CD8-positive, alpha-beta memory T cell (primary cell): ENCODE results near the gene TECR. TPM values are rescaled to one million over a fixed set of nuclear protein-coding genes. Genes with fewer than 3 reads are reported as not detected.

Experiments used
- CTCF ChIA-PET: fragments of 350-600 bp; sonication (Branson Sonifier 250); formaldehyde crosslinking; loops from one replicate; lab custom pipeline; 2021; ENCODE audit warnings: antibody characterized with exemption; lab: Charles Lee
- POLR2A ChIA-PET: fragments of 350-600 bp; sonication (Branson Sonifier 250); formaldehyde crosslinking; loops from one replicate; lab custom pipeline; 2021; ENCODE audit warnings: antibody characterized with exemption; lab: Charles Lee
- DNase-seq, 5 donors: peaks; one replicate each; pipeline versions ENCODE4 v3.0.0 to v3.0.0-alpha.2; 2020 to 2022; ENCODE audit warnings: mixed read lengths in 1 of 5
- H3K27ac ChIP-seq: one replicate; pipeline ENCODE4 v1.7.0; 2013; ENCODE audit warnings: low read depth, mild to moderate bottlenecking, low read length, moderate library complexity
- H3K27me3 ChIP-seq: 2 replicates; pipeline ENCODE4 v1.7.0; 2013; ENCODE audit warnings: low read length, mild to moderate bottlenecking; ENCODE audit not compliant: insufficient read depth, poor library complexity, severe bottlenecking
- H3K36me3 ChIP-seq: 2 replicates; pipeline ENCODE4 v1.7.0; 2013; ENCODE audit warnings: mild to moderate bottlenecking, low read length, moderate library complexity; ENCODE audit not compliant: insufficient read depth
- H3K4me1 ChIP-seq: 2 replicates; pipeline ENCODE4 v1.7.0; 2013; ENCODE audit warnings: mild to moderate bottlenecking, low read length, moderate library complexity; ENCODE audit not compliant: insufficient read depth
- H3K4me3 ChIP-seq: 2 replicates; pipeline ENCODE4 v1.7.0; 2013; ENCODE audit warnings: mild to moderate bottlenecking, low read length
- H3K9me3 ChIP-seq: 2 replicates; pipeline ENCODE4 v1.7.0; 2013; ENCODE audit warnings: mild to moderate bottlenecking, low read length
- H3K27ac Mint-ChIP-seq, 8 donors: one replicate each; pipeline ENCODE4 v1.8.0; 2020 to 2021; ENCODE audit warnings: mixed read lengths in 8 of 8, mild to moderate bottlenecking in 6 of 8, inconsistent platforms in 3 of 8, moderate library complexity in 3 of 8
- H3K27me3 Mint-ChIP-seq, 2 donors: one replicate each; pipeline ENCODE4 v1.8.0; 2020 to 2021; ENCODE audit warnings: mixed read lengths in 2 of 2, mild to moderate bottlenecking in 1 of 2, moderate library complexity in 1 of 2
- H3K36me3 Mint-ChIP-seq, 3 donors: one replicate each; pipeline ENCODE4 v1.8.0; 2020 to 2021; ENCODE audit warnings: mixed read lengths in 3 of 3, inconsistent platforms in 1 of 3, mild to moderate bottlenecking in 1 of 3
- H3K4me1 Mint-ChIP-seq, 3 donors: one replicate each; pipeline ENCODE4 v1.8.0; 2020 to 2021; ENCODE audit warnings: mixed read lengths in 3 of 3, inconsistent platforms in 1 of 3, mild to moderate bottlenecking in 1 of 3
- H3K4me3 Mint-ChIP-seq, 7 donors: one replicate each; pipeline ENCODE4 v1.8.0; 2020 to 2021; ENCODE audit warnings: mixed read lengths in 7 of 7, mild to moderate bottlenecking in 6 of 7, moderate library complexity in 4 of 7, inconsistent platforms in 2 of 7
- H3K9me3 Mint-ChIP-seq, 5 donors: one replicate each; pipeline ENCODE4 v1.8.0; 2020 to 2022; ENCODE audit warnings: mixed read lengths in 5 of 5, mild to moderate bottlenecking in 3 of 5, moderate library complexity in 2 of 5, inconsistent platforms in 1 of 5
- polyA plus RNA-seq: library from polyadenylated mRNA; unstranded; fragments of 300-500 nt; fragmentation: Illumina TruSeq; gene quantifications from one replicate; pipeline ENCODE4 v1.2.3, GENCODE V29; 2021
- total RNA-seq, 2 experiments: library from RNA; stranded (reverse); gene quantifications; one replicate each; pipeline ENCODE4 v1.2.3, GENCODE V29; 2021

TECR gene
- total and polyA plus RNA-seq, 3 experiments from 2014 or later, result 114 to 268 (median 123) TPM

- CTCF ChIA-PET, result interaction anchor here (1.1 to 2.2 kb wide), 5 partner anchors 10 to 62 kb away, joined by 3 to 11 read pairs (median 4); no protein-coding TSS in a partner anchor
- Histone ChIP-seq H3K36me3 (no peaks in the 10 kb centered on the region), H3K27me3 (no peaks in the 10 kb centered on the region), H3K4me1 (peaks cover 24% of the 10 kb centered on the region), H3K27ac (no peak overlapping the region), H3K4me3 (no peak overlapping the region), H3K9me3 (no peaks in the 10 kb centered on the region)
- peaks cover 2 to 24% (median 7%) of the 10 kb centered on the region in 3 donors for H3K36me3 Mint-ChIP-seq
- no peaks in the 10 kb centered on the region for H3K27me3 Mint-ChIP-seq
- peak overlapping the region; percentile 49 to 93 (median 88) for H3K4me3 Mint-ChIP-seq
- H3K27ac Mint-ChIP-seq, result peak overlapping the region; percentile 65 to 94 (median 84)
- POLR2A ChIA-PET, result interaction anchor here (2.4 to 3.3 kb wide), 2 partner anchors 12 to 23 kb away, joined by 12 to 17 read pairs; partner anchors contain the start of gene DNAJB1
- H3K4me1 Mint-ChIP-seq, result peaks cover 19 to 34% (median 33%) of the 10 kb centered on the region in 3 donors
- no peak for DNase-seq
- H3K9me3 Mint-ChIP-seq, result no peaks in the 10 kb centered on the region
Measured at GRCh38 chr19:14494411-14494810, 35.0 kb upstream of the TECR start.

- peak overlapping the region; percentile 65 to 94 (median 88) for H3K27ac Mint-ChIP-seq
- peaks cover 19 to 34% (median 33%) of the 10 kb centered on the region in 3 donors for H3K4me1 Mint-ChIP-seq
- peak overlapping the region; percentile 66 for H3K4me3 ChIP-seq
- H3K36me3 ChIP-seq, result no peaks in the 10 kb centered on the region
- CTCF ChIA-PET, result interaction anchor here (0.9 to 2.2 kb wide), 6 partner anchors 10 to 61 kb away, joined by 3 to 11 read pairs (median 4); no protein-coding TSS in a partner anchor
- POLR2A ChIA-PET, result interaction anchor here (0.5 to 3.3 kb wide), 7 partner anchors 9 to 71 kb away, joined by 3 to 17 read pairs (median 3); partner anchors contain the start of gene DNAJB1
- no peak for DNase-seq
- H3K9me3 ChIP-seq, result no peaks in the 10 kb centered on the region
- H3K4me1 ChIP-seq, result peaks cover 24% of the 10 kb centered on the region
- H3K9me3 Mint-ChIP-seq, result no peaks in the 10 kb centered on the region
- no peaks in the 10 kb centered on the region for H3K27me3 ChIP-seq
- peaks cover 0 to 17% (median 4%) of the 10 kb centered on the region in 3 donors for H3K36me3 Mint-ChIP-seq
- peak overlapping the region; percentile 75 to 93 (median 88) for H3K4me3 Mint-ChIP-seq
- no peaks in the 10 kb centered on the region for H3K27me3 Mint-ChIP-seq
- H3K27ac ChIP-seq, result peak overlapping the region; percentile 51
Measured at GRCh38 chr19:14494910-14495671, 34.3 kb upstream of the TECR start.

- Mint-ChIP-seq H3K27me3 (no peaks in the 10 kb centered on the region), H3K36me3 (peaks cover 0 to 17% (median 4%) of the 10 kb centered on the region in 3 donors), H3K27ac (peak overlapping the region; percentile 65 to 94 (median 81)), H3K9me3 (no peaks in the 10 kb centered on the region), H3K4me3 (peak overlapping the region; percentile 75 to 93 (median 88)), H3K4me1 (peaks cover 19 to 34% (median 33%) of the 10 kb centered on the region in 3 donors)
- Histone ChIP-seq H3K4me3 (peak overlapping the region; percentile 66), H3K27ac (peak overlapping the region; percentile 51), H3K27me3 (no peaks in the 10 kb centered on the region), H3K9me3 (no peaks in the 10 kb centered on the region), H3K4me1 (peaks cover 24% of the 10 kb centered on the region), H3K36me3 (no peaks in the 10 kb centered on the region)
- DNase-seq, result no peak
- CTCF ChIA-PET, result interaction anchor here (0.9 to 2.2 kb wide), 6 partner anchors 9 to 61 kb away, joined by 3 to 11 read pairs (median 4); no protein-coding TSS in a partner anchor
- POLR2A ChIA-PET, result interaction anchor here (0.8 to 3.3 kb wide), 5 partner anchors 8 to 27 kb away, joined by 3 to 17 read pairs (median 3); partner anchors contain the start of gene DNAJB1
Measured at GRCh38 chr19:14495672-14496028, 33.7 kb upstream of the TECR start.

GRCh38 chr19:14496029-14496833 is 33.2 kb upstream of the TECR start, which contains the start of gene GIPC1:
GIPC1 (minus strand) TSS chr19:14496127; CDS start chr19:14482976, 13,151 bp downstream.
- no peaks in the 10 kb centered on the region for H3K9me3 Mint-ChIP-seq
- ChIA-PET CTCF (interaction anchor here (1.4 to 2.7 kb wide), 4 partner anchors 8 to 60 kb away, joined by 4 to 14 read pairs (median 8); no protein-coding TSS in a partner anchor), POLR2A (interaction anchor here (0.8 to 3.3 kb wide), 3 partner anchors 7 to 21 kb away, joined by 3 to 17 read pairs (median 12); partner anchors contain the start of gene DNAJB1)
- Histone ChIP-seq H3K36me3 (no peaks in the 10 kb centered on the region), H3K4me1 (peaks cover 24% of the 10 kb centered on the region), H3K4me3 (peak within 1 kb of the TSS; percentile 71), H3K27me3 (no peaks in the 10 kb centered on the region), H3K9me3 (no peaks in the 10 kb centered on the region), H3K27ac (peak within 1 kb of the TSS; percentile 51)
- H3K36me3 Mint-ChIP-seq, result peaks cover 0 to 17% (median 4%) of the 10 kb centered on the region in 3 donors
- peak within 1 kb of the TSS; percentile 75 to 93 (median 88) for H3K4me3 Mint-ChIP-seq
- no peaks in the 10 kb centered on the region for H3K27me3 Mint-ChIP-seq
- peak; percentile 74 to 89 (median 82) for DNase-seq
- peak within 1 kb of the TSS; percentile 67 to 94 (median 84) for H3K27ac Mint-ChIP-seq
- peaks cover 19 to 34% (median 33%) of the 10 kb centered on the region in 3 donors for H3K4me1 Mint-ChIP-seq

- POLR2A ChIA-PET, result interaction anchor here (1.1 to 3.3 kb wide), 4 partner anchors 10 to 21 kb away, joined by 7 to 17 read pairs (median 10); partner anchors contain the start of gene DNAJB1
- H3K36me3 Mint-ChIP-seq, result peaks cover 0 to 12% (median 4%) of the 10 kb centered on the region in 3 donors
- H3K9me3 Mint-ChIP-seq, result no peaks in the 10 kb centered on the region
Measured at GRCh38 chr19:14496834-14497227, 32.6 kb upstream of the TECR start.

GRCh38 chr19:14497228-14497921 is 32.0 kb upstream of the TECR start:
- peaks cover 19 to 34% (median 30%) of the 10 kb centered on the region in 3 donors for H3K4me1 Mint-ChIP-seq
- CTCF ChIA-PET, result interaction anchor here (1.0 to 2.7 kb wide), 4 partner anchors 10 to 360 kb away, joined by 3 to 14 read pairs (median 6); no protein-coding TSS in a partner anchor
- Histone ChIP-seq H3K27ac (no peak overlapping the region), H3K36me3 (no peaks in the 10 kb centered on the region), H3K27me3 (no peaks in the 10 kb centered on the region), H3K4me1 (peaks cover 24% of the 10 kb centered on the region), H3K4me3 (no peak overlapping the region), H3K9me3 (no peaks in the 10 kb centered on the region)
- H3K27ac Mint-ChIP-seq, result peak overlapping the region in 4 of 8 donors; percentile 17 to 92 (median 71)
- H3K9me3 Mint-ChIP-seq, result no peaks in the 10 kb centered on the region
- no peak for DNase-seq
- POLR2A ChIA-PET, result interaction anchor here (0.6 to 3.3 kb wide), 4 partner anchors 10 to 1814 kb away, joined by 3 to 17 read pairs (median 8); partner anchors contain the start of gene DNAJB1
- H3K4me3 Mint-ChIP-seq, result peak overlapping the region; percentile 29 to 93 (median 84)
- peaks cover 0 to 9% (median 4%) of the 10 kb centered on the region in 3 donors for H3K36me3 Mint-ChIP-seq
- no peaks in the 10 kb centered on the region for H3K27me3 Mint-ChIP-seq

More at GRCh38 chr19:14496834-14497227, 32.6 kb upstream of the TECR start:
- no peaks in the 10 kb centered on the region for H3K9me3 ChIP-seq
- no peaks in the 10 kb centered on the region for H3K27me3 Mint-ChIP-seq
- no peaks in the 10 kb centered on the region for H3K27me3 ChIP-seq
- H3K36me3 ChIP-seq, result no peaks in the 10 kb centered on the region
- H3K4me3 Mint-ChIP-seq, result peak overlapping the region; percentile 72 to 93 (median 84)
- CTCF ChIA-PET, result interaction anchor here (1.3 to 2.7 kb wide), 3 partner anchors 8 to 60 kb away, joined by 6 to 14 read pairs (median 11); no protein-coding TSS in a partner anchor
- peaks cover 19 to 34% (median 30%) of the 10 kb centered on the region in 3 donors for H3K4me1 Mint-ChIP-seq
- DNase-seq, result no peak
- no peak overlapping the region for H3K27ac ChIP-seq
- no peak overlapping the region for H3K4me3 ChIP-seq
- peak overlapping the region; percentile 59 to 92 (median 70) for H3K27ac Mint-ChIP-seq
- H3K4me1 ChIP-seq, result peaks cover 24% of the 10 kb centered on the region
